SK-N-SH (cell line): ENCODE results near the gene MAPKAP1. TPM values are rescaled to one million over a fixed set of nuclear protein-coding genes. Genes with fewer than 3 reads are reported as not detected.

Source experiments
- CTCF ChIA-PET: fragments of 300-600, 350-600 bp; formaldehyde crosslinking; extraction: SDS; loops from one replicate; lab custom pipeline; 2021; lab: Yijun Ruan, JAX
- POLR2A ChIA-PET: fragments of 350-600 bp; sonication (Branson Sonifier 250); formaldehyde crosslinking; extraction: SDS; loops from one replicate; lab custom pipeline; 2020; ENCODE audit warnings: antibody characterized with exemption, inconsistent platforms; lab: Yijun Ruan, JAX
- DNase-seq: peaks from one replicate; pipeline ENCODE4 v3.0.0; 2012
- H2AFZ ChIP-seq: fragments of 200-600 bp; sonication (generic); 2 replicates; pipeline ENCODE4 v1.8.1; 2016; ENCODE audit warnings: antibody characterized with exemption, mild to moderate bottlenecking, low read depth
- H3F3A ChIP-seq: fragments of 200-600 bp; sonication (generic); replicated peaks from 2 replicates; pipeline ENCODE3; 2016; ENCODE audit warnings: antibody characterized with exemption, mild to moderate bottlenecking; ENCODE audit not compliant: insufficient read depth
- H3K27ac ChIP-seq, 2 experiments: fragments of 200-500 bp in 1 of 2; fragments of 200-600 bp in 1 of 2; sonication (Bioruptor generic) in 1 of 2; sonication (generic), shearing (Covaris generic) in 1 of 2; 2 replicates each; pipeline versions ENCODE4 v1.5.1 to v1.6.1; 2014 to 2016; ENCODE audit warnings: low read depth in 2 of 2, inconsistent platforms in 1 of 2, low read length in 1 of 2, mild to moderate bottlenecking in 1 of 2, mixed read lengths in 1 of 2
- H3K27me3 ChIP-seq: fragments of 200-600 bp; sonication (generic), shearing (Covaris generic); 2 replicates; pipeline ENCODE4 v1.6.1; 2016; ENCODE audit warnings: mixed run types; ENCODE audit not compliant: insufficient read depth
- H3K36me3 ChIP-seq, 2 experiments: fragments of 200-500 bp in 1 of 2; fragments of 200-600 bp in 1 of 2; sonication (Bioruptor generic) in 1 of 2; sonication (generic) in 1 of 2; replicated peaks in 1 of 2; 2 replicates each; pipeline versions ENCODE3 to v1.5.1; 2014 to 2016; ENCODE audit warnings: low read length in 1 of 2, mild to moderate bottlenecking in 1 of 2; ENCODE audit not compliant: insufficient read depth in 2 of 2, control insufficient read depth in 1 of 2
- H3K4me1 ChIP-seq, 2 experiments: fragments of 200-500 bp in 1 of 2; fragments of 200-600 bp in 1 of 2; sonication (Bioruptor generic) in 1 of 2; sonication (generic), shearing (Covaris generic) in 1 of 2; 2 replicates each; pipeline versions ENCODE4 v1.5.1 to v1.6.1; 2014 to 2016; ENCODE audit warnings: low read depth in 1 of 2, low read length in 1 of 2, mixed run types in 1 of 2; ENCODE audit not compliant: insufficient read depth in 2 of 2, control insufficient read depth in 1 of 2
- H3K4me2 ChIP-seq: fragments of 200-600 bp; sonication (generic), shearing (Covaris generic); 2 replicates; pipeline ENCODE4 v1.6.1; 2017; ENCODE audit warnings: mixed run types
- H3K4me3 ChIP-seq, 2 experiments: fragments of 200-500 bp in 1 of 2; fragments of 200-600 bp in 1 of 2; sonication (Bioruptor generic) in 1 of 2; sonication (generic), shearing (Covaris generic) in 1 of 2; 2 replicates each; pipeline versions ENCODE4 v1.5.1 to v1.8.1; 2014 to 2016; ENCODE audit warnings: low read depth in 2 of 2, inconsistent platforms in 1 of 2, low read length in 1 of 2, mild to moderate bottlenecking in 1 of 2, mixed read lengths in 1 of 2, moderate library complexity in 1 of 2
- H3K79me2 ChIP-seq: fragments of 200-600 bp; sonication (generic); 2 replicates; pipeline ENCODE4 v1.8.1; 2017; ENCODE audit warnings: mild to moderate bottlenecking; ENCODE audit not compliant: insufficient read depth
- H3K9ac ChIP-seq: fragments of 200-600 bp; sonication (generic); 2 replicates; pipeline ENCODE4 v1.6.1; 2017; ENCODE audit warnings: mixed run types
- H3K9me2 ChIP-seq: fragments of 200-600 bp; sonication (generic); 2 replicates; pipeline ENCODE4 v1.6.1; 2017; ENCODE audit warnings: mixed run types
- H3K9me3 ChIP-seq: fragments of 200-600 bp; sonication (generic); 2 replicates; pipeline ENCODE4 v1.6.1; 2017; ENCODE audit warnings: mixed run types, mild to moderate bottlenecking, moderate library complexity
- H4K20me1 ChIP-seq: fragments of 200-600 bp; sonication (generic); 2 replicates; pipeline ENCODE4 v1.6.1; 2017; ENCODE audit warnings: mild to moderate bottlenecking, mixed run types; ENCODE audit not compliant: insufficient read depth
- CHD2 ChIP-seq: fragments of 150-350 bp; IDR thresholded peaks from 2 replicates; pipeline ENCODE4 v1.6.1; 2018; ENCODE audit warnings: low read length; ENCODE audit not compliant: partially characterized antibody
- ELF1 ChIP-seq: IDR thresholded peaks from 2 replicates; pipeline ENCODE4 v1.4.0; 2012
- EP300 ChIP-seq, 2 experiments: IDR thresholded peaks; 2 replicates each; pipeline versions ENCODE4 v1.4.0 to v1.6.1; 2012; ENCODE audit warnings: borderline replicate concordance in 1 of 2, low read depth in 1 of 2, low read length in 1 of 2
- EZH2phosphoT487 ChIP-seq: fragments of 200-600 bp; sonication (generic); IDR thresholded peaks from 2 replicates; pipeline ENCODE4 v1.6.1; 2017; ENCODE audit warnings: low read depth, mixed run types, mild to moderate bottlenecking, antibody characterized with exemption, moderate library complexity, borderline replicate concordance
- FOSL2 ChIP-seq: IDR thresholded peaks from 2 replicates; pipeline ENCODE4 v1.4.0; 2012; ENCODE audit warnings: low read depth, mild to moderate bottlenecking, moderate library complexity, borderline replicate concordance
- FOXJ3 ChIP-seq: sonication (generic); formaldehyde crosslinking; IDR thresholded peaks from 2 replicates; pipeline ENCODE4 v1.5.1; 2020; ENCODE audit warnings: mild to moderate bottlenecking, missing genetic modification reagents
- FOXM1 ChIP-seq: IDR thresholded peaks from 2 replicates; pipeline ENCODE4 v1.4.0; 2012; ENCODE audit warnings: low read depth, mild to moderate bottlenecking
- GABPA ChIP-seq: IDR thresholded peaks from 2 replicates; pipeline ENCODE4 v1.4.0; 2012; ENCODE audit warnings: low read depth, mild to moderate bottlenecking
- GATA2 ChIP-seq: sonication (generic); formaldehyde crosslinking; IDR thresholded peaks from 2 replicates; pipeline ENCODE4 v1.5.0; 2020; ENCODE audit warnings: mild to moderate bottlenecking, missing genetic modification reagents
- JUND ChIP-seq: IDR thresholded peaks from 2 replicates; pipeline ENCODE4 v1.4.0; 2012
- MEF2A ChIP-seq: IDR thresholded peaks from 2 replicates; pipeline ENCODE4 v1.4.0; 2012; ENCODE audit warnings: low read depth, borderline replicate concordance
- MXI1 ChIP-seq: IDR thresholded peaks from 2 replicates; pipeline ENCODE4 v1.6.1; 2012; ENCODE audit warnings: mild to moderate bottlenecking, low read depth, low read length, improper control_type of control experiment
- NFIC ChIP-seq: IDR thresholded peaks from 2 replicates; pipeline ENCODE4 v1.4.0; 2012; ENCODE audit warnings: borderline replicate concordance
- NRF1 ChIP-seq: IDR thresholded peaks from 2 replicates; pipeline ENCODE4 v1.6.1; 2012; ENCODE audit warnings: low read depth, mild to moderate bottlenecking, low read length
- POLR2AphosphoS5 ChIP-seq: IDR thresholded peaks from 2 replicates; pipeline ENCODE4 v1.6.1; 2012; ENCODE audit warnings: low read depth, low read length
- RAD21 ChIP-seq: IDR thresholded peaks from 2 replicates; pipeline ENCODE4 v1.6.1; 2012; ENCODE audit warnings: mild to moderate bottlenecking, low read length
- RCOR1 ChIP-seq: fragments of 150-350 bp; IDR thresholded peaks from 2 replicates; pipeline ENCODE4 v1.6.1; 2017; ENCODE audit warnings: antibody characterized with exemption, low read length
- RFX5 ChIP-seq: IDR thresholded peaks from 2 replicates; pipeline ENCODE4 v1.6.1; 2012; ENCODE audit warnings: mild to moderate bottlenecking, improper control_type of control experiment, low read length
- RXRA ChIP-seq: IDR thresholded peaks from 2 replicates; pipeline ENCODE4 v1.4.0; 2012; ENCODE audit warnings: low read depth, mild to moderate bottlenecking, borderline replicate concordance
- SIN3A ChIP-seq: IDR thresholded peaks from 2 replicates; pipeline ENCODE4 v1.6.1; 2012; ENCODE audit warnings: low read depth, mild to moderate bottlenecking, low read length, moderate library complexity, borderline replicate concordance
- SMC3 ChIP-seq: IDR thresholded peaks from 2 replicates; pipeline ENCODE4 v1.6.1; 2012; ENCODE audit warnings: low read depth, low read length, improper control_type of control experiment
- TCF12 ChIP-seq: IDR thresholded peaks from 2 replicates; pipeline ENCODE4 v1.4.0; 2012
- YY1 ChIP-seq: IDR thresholded peaks from 2 replicates; pipeline ENCODE4 v1.4.0; 2012; ENCODE audit warnings: low read depth, mild to moderate bottlenecking
- WGBS: methylation state at CpG from one replicate; pipeline ENCODE4 v1.1.6; 2017; ENCODE audit warnings: low lambda C conversion rate; 5-methylcytosine and 5-hydroxymethylcytosine counted together
- polyA plus RNA-seq, 3 experiments: library from polyadenylated mRNA; depleted of rRNA; stranded (reverse); fragments of >200 nt; gene quantifications; 2 replicates each; pipeline ENCODE4 v1.2.3, GENCODE V29; 2012
- TF ChIP-seq, protein P1 (sequence below): fragments of 200-600 bp; sonication (generic); IDR thresholded peaks from 2 replicates; pipeline ENCODE4 v1.6.1; 2017; ENCODE audit warnings: antibody characterized with exemption, mild to moderate bottlenecking, moderate library complexity
- TF ChIP-seq, protein P2 (sequence below): IDR thresholded peaks from 2 replicates; pipeline ENCODE4 v1.4.0; 2012; ENCODE audit warnings: low read depth
- TF ChIP-seq, protein P3 (sequence below): fragments of 150-350 bp; IDR thresholded peaks from 2 replicates; pipeline ENCODE4 v1.6.1; 2017; ENCODE audit warnings: antibody characterized with exemption, low read length, low read depth, borderline replicate concordance
- TF ChIP-seq, protein P4 (sequence below): IDR thresholded peaks from 2 replicates; pipeline ENCODE4 v1.4.0; 2012; ENCODE audit warnings: low read depth, borderline replicate concordance
- TF ChIP-seq, protein P5 (sequence below): fragments of 150-350 bp; IDR thresholded peaks from 2 replicates; pipeline ENCODE4 v1.6.1; 2016; ENCODE audit warnings: mild to moderate bottlenecking, low read depth, low read length
- TF ChIP-seq, protein P6 (sequence below): IDR thresholded peaks from 2 replicates; pipeline ENCODE4; 2012

Gene MAPKAP1
- polyA plus RNA-seq, 1 of the 3 experiments (the other 2 are of a cell fraction) = 117 TPM

DNA sequence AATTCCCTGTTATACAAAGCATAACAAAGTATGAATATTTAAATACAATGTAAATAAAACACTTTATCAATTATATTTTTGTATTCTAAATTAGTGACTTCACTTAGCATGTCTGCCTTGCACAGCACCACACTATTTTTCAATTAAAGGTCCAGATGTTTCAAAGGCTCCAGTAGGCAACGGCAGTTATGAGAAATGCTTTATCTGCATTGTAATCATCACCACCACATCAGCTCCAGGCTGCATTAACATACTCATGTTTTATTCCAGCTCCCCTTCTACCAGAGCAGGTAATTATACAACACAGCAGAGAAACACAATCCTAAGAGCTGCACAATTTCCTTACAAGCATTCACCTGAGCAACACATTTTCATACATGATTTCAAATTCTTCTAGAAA, 102.8 kb downstream of the MAPKAP1 start:
- Histone ChIP-seq H3K4me3 (no peak overlapping the region), H3K4me2 (no peak overlapping the region), H4K20me1 (peaks cover 13% of the 10 kb centered on the region; the same call in 1 of the 2 replicates), H3K36me3 (no peaks in the 10 kb centered on the region), H3F3A (no peaks in the 10 kb centered on the region), H3K9ac (no peak overlapping the region), H3K27ac (peak overlapping the region in 1 of 2 experiments; percentile 88; a peak in 2 of 4 replicates), H3K79me2 (peaks cover 74% of the 10 kb centered on the region), H2AFZ (no peak overlapping the region), H3K4me1 (peaks cover 0 to 28% of the 10 kb centered on the region in 2 experiments; a peak in 2 of 4 replicates), H3K27me3 (no peaks in the 10 kb centered on the region), H3K9me2 (no peaks in the 10 kb centered on the region), H3K9me3 (no peaks in the 10 kb centered on the region)
- WGBS = 14% methylated on average over 1 of the region's 1 CpG
- POLR2A ChIA-PET = no interaction called here
- CTCF ChIA-PET = interaction anchor here (0.9 kb wide), 1 partner anchor 45 kb away, joined by 3 read pairs; no protein-coding TSS in a partner anchor
- peak; percentile 66 for DNase-seq
- TF ChIP-seq RXRA (no peak), RFX5 (0 out of 2 replicates have a peak, but pooled peaks have one; percentile 49), RCOR1 (peak; percentile 71; the same call in 1 of the 2 replicates), FOSL2 (no peak), FOXM1 (no peak), SMC3 (no peak; the same call in 1 of the 2 replicates), RAD21 (0 out of 2 replicates have a peak, but pooled peaks have one; percentile 25), GABPA (no peak), GATA2 (CRISPR knock-in tag) (peak; percentile 89), EZH2phosphoT487 (no peak), NRF1 (no peak), SIN3A (no peak), FOXJ3 (CRISPR knock-in tag) (0 out of 2 replicates have a peak, but pooled peaks have one; percentile 50), CHD2 (peak; percentile 65), YY1 (no peak), POLR2AphosphoS5 (no peak), JUND (no peak), MEF2A (no peak), TCF12 (peak; percentile 45; the same call in 1 of the 2 replicates), ELF1 (no peak), EP300 (IDR thresholded peaks at IDR 0.05; ENCODE audit: borderline replicate concordance in 1 of 2, low read depth in 1 of 2, low read length in 1 of 2) (peak; percentile 18 to 89; a peak in 3 of 4 replicates), NFIC (no peak), MXI1 (peak; percentile 69; the same call in 1 of the 2 replicates)
- TF ChIP-seq, protein P1, sequence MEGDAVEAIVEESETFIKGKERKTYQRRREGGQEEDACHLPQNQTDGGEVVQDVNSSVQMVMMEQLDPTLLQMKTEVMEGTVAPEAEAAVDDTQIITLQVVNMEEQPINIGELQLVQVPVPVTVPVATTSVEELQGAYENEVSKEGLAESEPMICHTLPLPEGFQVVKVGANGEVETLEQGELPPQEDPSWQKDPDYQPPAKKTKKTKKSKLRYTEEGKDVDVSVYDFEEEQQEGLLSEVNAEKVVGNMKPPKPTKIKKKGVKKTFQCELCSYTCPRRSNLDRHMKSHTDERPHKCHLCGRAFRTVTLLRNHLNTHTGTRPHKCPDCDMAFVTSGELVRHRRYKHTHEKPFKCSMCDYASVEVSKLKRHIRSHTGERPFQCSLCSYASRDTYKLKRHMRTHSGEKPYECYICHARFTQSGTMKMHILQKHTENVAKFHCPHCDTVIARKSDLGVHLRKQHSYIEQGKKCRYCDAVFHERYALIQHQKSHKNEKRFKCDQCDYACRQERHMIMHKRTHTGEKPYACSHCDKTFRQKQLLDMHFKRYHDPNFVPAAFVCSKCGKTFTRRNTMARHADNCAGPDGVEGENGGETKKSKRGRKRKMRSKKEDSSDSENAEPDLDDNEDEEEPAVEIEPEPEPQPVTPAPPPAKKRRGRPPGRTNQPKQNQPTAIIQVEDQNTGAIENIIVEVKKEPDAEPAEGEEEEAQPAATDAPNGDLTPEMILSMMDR = no peak
- TF ChIP-seq, protein P2, sequence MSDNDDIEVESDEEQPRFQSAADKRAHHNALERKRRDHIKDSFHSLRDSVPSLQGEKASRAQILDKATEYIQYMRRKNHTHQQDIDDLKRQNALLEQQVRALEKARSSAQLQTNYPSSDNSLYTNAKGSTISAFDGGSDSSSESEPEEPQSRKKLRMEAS = no peak
- TF ChIP-seq, protein P3, sequence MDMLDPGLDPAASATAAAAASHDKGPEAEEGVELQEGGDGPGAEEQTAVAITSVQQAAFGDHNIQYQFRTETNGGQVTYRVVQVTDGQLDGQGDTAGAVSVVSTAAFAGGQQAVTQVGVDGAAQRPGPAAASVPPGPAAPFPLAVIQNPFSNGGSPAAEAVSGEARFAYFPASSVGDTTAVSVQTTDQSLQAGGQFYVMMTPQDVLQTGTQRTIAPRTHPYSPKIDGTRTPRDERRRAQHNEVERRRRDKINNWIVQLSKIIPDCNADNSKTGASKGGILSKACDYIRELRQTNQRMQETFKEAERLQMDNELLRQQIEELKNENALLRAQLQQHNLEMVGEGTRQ = no peak
- TF ChIP-seq, protein P4, sequence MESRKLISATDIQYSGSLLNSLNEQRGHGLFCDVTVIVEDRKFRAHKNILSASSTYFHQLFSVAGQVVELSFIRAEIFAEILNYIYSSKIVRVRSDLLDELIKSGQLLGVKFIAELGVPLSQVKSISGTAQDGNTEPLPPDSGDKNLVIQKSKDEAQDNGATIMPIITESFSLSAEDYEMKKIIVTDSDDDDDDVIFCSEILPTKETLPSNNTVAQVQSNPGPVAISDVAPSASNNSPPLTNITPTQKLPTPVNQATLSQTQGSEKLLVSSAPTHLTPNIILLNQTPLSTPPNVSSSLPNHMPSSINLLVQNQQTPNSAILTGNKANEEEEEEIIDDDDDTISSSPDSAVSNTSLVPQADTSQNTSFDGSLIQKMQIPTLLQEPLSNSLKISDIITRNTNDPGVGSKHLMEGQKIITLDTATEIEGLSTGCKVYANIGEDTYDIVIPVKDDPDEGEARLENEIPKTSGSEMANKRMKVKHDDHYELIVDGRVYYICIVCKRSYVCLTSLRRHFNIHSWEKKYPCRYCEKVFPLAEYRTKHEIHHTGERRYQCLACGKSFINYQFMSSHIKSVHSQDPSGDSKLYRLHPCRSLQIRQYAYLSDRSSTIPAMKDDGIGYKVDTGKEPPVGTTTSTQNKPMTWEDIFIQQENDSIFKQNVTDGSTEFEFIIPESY = no peak
- TF ChIP-seq, protein P5, sequence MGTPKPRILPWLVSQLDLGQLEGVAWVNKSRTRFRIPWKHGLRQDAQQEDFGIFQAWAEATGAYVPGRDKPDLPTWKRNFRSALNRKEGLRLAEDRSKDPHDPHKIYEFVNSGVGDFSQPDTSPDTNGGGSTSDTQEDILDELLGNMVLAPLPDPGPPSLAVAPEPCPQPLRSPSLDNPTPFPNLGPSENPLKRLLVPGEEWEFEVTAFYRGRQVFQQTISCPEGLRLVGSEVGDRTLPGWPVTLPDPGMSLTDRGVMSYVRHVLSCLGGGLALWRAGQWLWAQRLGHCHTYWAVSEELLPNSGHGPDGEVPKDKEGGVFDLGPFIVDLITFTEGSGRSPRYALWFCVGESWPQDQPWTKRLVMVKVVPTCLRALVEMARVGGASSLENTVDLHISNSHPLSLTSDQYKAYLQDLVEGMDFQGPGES = no peak
- TF ChIP-seq, protein P6, sequence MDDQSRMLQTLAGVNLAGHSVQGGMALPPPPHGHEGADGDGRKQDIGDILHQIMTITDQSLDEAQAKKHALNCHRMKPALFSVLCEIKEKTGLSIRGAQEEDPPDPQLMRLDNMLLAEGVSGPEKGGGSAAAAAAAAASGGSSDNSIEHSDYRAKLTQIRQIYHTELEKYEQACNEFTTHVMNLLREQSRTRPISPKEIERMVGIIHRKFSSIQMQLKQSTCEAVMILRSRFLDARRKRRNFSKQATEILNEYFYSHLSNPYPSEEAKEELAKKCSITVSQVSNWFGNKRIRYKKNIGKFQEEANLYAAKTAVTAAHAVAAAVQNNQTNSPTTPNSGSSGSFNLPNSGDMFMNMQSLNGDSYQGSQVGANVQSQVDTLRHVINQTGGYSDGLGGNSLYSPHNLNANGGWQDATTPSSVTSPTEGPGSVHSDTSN = no peak
